T1000 (cell line): ENCODE data around the gene PCBP3.
"Not testable (repeated sequence)": the region's sequence is repeated elsewhere in the genome, so short reads cannot be mapped to it uniquely, and the experiment has no call there.

Source experiments
- DNase-seq: peaks from one replicate; lab custom pipeline; 2025; ENCODE audit warnings: mixed read lengths; lab: John Stamatoyannopoulos, UW

PCBP3 gene

DNA sequence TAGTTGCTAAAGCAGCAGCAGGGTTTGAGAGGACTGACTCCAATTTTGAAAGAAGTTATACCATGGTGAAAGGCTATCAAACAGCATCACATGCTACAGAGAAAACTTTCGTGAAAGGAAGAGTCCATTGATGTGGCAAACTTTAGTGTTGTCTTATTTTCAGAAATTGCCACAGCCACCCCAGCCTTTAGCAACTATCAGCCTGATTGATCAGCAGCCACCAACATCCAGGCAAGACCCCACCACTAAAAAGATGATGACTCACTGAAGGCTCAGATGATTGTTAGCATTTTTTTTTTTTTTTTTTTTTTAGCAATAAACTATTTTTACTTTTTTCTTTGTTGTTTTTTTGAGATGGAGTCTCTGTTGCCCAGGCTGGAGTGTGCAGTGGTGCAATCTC is 35.3 kb downstream of the PCBP3 start:
- DNase-seq = not testable (repeated sequence)

- DNase-seq = no peak
These were observed 36.7 kb downstream of the PCBP3 start for GRCh38 chr21:45680215-45680614.

DNA sequence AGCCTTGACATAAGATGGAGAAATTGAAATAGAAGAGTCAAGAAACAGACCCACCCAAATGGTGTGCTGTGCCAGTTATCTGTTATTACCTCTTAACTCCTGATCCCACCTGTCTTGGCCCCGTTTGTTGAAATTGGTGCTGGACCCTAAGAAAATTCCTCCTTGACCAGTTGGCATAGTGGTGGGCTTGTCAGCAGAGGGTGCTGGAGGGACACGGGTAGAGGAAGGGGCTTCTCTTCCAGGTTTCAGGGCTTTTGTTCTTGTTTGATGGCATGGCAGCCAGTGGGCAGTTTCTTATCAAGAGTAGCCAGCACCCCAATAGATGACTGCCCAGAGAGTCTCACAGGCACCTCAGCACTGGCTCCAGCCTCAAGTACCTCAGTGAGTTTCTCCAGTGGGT is 51.6 kb downstream of the PCBP3 start:
- no peak for DNase-seq

- no peak for DNase-seq
These were observed 55.1 kb downstream of the PCBP3 start for GRCh38 chr21:45698493-45699184.

DNA sequence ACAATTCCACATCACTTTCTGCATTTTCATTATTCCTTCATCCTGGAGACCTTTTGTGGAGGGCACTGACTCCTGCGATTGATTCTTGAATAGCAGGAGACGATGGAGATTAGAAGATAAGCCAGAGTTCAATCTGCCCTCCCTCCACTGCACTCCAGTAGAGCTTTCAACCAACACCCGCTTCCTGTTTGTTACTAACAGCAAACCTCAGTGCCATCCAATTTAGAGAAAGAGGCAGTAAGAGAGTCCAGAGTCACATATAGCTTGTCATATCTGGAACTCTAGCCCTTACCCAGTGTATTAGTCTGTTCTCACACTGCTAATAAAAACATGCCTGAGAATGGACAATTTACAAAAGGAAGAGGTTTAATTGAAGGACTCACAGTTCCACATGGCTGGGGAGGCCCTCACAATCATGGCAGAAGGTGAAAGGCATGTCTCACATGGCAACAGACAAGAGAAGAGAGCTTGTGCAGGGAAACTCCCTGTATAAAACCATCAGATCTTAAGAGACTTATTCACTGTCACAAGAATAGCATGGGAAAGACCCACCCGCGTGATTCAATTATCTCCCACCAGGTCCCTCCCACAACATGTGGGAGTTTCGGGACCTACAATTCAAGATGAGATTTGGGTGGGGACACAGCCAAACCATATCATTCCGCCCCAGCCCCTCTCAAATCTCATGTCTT is 55.9 kb downstream of the PCBP3 start:
- DNase-seq = no peak

- DNase-seq = no peak
These were observed 56.4 kb downstream of the PCBP3 start for GRCh38 chr21:45699966-45700365.

DNA sequence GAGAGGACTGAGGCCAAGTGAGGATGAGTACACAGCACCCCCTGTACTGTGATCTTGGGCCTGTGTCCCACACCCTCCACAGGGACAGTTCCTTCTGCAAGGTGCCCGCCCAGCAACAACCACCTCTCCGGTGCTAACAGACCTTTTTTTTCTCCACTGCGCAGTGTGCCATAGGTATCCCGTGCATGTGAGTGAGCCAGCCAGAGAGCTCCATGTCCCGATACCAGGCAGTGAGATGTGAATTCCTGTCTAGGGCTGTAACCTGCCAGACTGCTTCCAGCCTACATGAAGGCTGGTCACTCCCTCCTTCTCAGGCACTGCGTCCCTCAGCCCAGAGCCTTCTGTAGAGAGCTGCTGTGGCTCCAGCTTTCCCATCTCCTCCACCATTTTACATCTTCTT is 56.9 kb downstream of the PCBP3 start:
- DNase-seq = no peak

DNA sequence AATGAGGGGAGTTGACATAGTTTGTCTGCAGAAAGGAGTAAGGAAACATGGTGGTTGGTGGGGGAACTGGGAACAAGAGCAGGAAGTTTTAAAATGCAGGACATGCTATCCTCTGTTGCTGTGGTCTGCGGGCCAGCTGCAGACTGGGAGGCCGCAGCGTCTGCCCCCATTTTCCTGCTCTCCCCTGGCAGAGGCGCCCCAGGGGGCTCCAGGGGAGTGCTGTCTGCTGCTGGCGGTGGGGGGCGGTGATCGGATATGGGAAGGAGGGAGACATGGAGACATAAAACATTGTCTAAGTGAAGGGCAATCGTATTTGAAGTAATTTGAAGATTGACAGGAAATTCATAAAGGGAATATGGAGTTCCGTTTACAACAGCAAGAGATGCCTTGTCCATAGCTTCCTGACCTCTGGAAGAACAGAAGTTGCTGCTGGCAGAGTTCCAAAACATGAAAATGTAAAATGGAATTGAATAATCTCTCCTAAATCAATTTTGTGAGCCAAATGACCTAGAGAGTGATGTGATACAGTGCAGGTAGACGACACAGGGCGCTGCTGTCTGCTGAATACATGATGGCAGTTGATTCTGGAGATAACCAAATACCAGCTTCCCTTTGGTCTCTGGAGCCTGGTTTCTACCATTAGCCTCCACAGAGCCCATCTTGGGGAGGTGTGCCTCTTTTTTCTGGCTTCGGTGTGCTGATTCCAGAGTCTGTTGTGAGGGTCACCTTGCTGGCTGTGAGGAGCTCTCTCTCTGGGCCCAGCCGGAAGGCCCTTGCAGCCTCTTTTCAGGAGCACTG is 61.0 kb downstream of the PCBP3 start:
- no peak for DNase-seq

- no peak for DNase-seq
These were observed 62.8 kb downstream of the PCBP3 start for GRCh38 chr21:45706299-45706698.

DNA sequence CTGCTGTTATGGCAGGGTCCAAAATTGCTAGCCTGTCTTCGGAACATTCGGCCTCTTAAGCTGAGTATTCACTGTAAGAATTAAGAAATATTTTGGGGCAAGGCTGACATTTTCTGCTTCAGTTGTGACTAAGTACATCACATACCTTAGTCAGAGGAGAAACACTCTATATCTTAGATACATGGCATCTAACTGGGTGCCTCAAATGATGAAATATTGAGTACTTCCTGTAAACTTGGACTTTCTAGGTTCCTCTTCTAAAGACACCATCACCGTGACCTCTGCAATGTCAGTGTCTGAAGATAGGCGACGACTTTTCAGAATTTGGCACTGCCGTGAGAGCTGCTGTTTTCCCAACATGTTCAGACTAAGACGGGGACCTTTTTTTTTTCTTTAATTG is 65.6 kb downstream of the PCBP3 start:
- no peak for DNase-seq

GRCh38 chr21:45709696-45710268 is 66.3 kb downstream of the PCBP3 start:
- DNase-seq = no peak

GRCh38 chr21:45710306-45710705 is 66.8 kb downstream of the PCBP3 start:
- DNase-seq = not testable (repeated sequence)

DNA sequence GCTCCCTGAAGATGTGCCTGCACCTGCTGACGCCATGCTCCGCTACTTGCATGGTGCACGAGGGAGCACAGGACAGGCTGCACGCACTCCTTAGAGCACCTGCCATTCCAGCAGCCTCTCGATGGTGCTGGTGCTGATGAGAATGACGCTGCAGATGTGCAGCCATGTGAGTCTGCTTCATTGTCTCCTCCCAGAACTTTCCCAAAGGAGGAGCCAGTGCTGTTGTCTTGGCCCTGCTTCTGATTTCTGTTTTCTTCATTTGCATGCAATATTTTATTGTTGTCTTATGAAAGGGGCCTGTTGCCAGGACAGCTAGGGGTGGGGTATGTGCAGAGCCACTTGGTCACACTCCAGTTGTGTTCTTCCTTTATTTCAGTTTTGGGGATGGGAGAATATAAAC is 70.1 kb downstream of the PCBP3 start:
- no peak for DNase-seq

DNA sequence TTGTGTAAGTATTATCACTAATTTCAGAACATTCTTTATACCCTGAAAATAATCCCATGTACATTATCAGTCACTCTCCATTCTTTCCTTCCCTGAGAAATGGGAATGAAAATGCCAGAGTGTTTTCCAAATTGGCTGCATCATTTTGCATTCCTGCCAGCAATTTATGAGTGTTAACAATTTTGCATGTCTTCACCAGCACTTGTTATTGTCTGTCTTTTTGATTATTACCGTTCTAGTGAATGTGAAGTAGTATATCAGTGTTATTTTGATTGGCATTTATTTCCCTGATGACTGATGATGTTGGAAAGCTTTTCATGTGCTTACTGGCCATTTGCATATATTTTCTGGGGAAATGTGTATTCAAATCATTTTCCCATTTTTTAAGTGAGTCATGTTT is 71.9 kb downstream of the PCBP3 start:
- DNase-seq = no peak

DNA sequence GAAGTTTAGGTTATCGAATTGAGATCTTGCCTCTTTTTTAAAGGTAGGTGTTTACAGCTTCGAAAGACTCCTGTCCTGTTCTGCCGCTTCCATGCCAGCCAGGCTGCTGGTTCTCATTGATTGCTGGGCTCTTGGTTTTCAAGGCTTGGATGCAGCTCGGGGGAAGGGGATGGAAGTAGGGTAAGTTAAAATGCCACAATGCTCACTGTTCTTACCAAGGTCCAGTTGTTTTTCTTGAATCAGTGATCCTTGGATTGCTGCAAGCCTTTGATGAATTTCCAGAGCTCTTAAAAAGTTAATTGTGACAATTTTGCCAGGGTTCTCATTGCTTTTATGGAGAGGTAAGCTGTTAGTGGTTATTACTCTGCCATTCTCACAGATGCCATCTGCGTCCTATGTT is 74.9 kb downstream of the PCBP3 start:
- DNase-seq = no peak

- no peak for DNase-seq
These were observed 75.8 kb downstream of the PCBP3 start for GRCh38 chr21:45719177-45719802.

- DNase-seq = not testable (repeated sequence)
These were observed 76.7 kb downstream of the PCBP3 start for GRCh38 chr21:45720204-45720603.

DNA sequence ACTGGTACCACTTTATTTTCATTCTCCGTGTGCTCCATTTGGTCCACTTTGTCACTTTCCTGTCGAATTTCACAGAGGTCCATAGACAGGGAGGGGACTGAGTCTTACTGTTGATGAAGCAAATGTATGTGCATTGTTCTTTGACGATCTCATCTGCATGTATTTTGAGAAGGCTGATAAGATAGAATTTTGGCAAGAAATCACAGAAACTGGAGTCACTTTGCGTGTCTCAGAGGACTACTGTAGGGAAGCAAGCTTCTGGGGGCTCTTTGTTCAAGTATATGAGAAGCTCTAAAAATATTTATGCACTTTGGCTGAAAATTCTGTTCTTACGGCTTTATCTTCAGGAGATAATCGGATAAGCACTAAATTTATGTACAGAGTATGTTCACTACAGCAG is 78.1 kb downstream of the PCBP3 start:
- no peak for DNase-seq

- no peak for DNase-seq
These were observed 79.8 kb downstream of the PCBP3 start for GRCh38 chr21:45723049-45723958.

DNA sequence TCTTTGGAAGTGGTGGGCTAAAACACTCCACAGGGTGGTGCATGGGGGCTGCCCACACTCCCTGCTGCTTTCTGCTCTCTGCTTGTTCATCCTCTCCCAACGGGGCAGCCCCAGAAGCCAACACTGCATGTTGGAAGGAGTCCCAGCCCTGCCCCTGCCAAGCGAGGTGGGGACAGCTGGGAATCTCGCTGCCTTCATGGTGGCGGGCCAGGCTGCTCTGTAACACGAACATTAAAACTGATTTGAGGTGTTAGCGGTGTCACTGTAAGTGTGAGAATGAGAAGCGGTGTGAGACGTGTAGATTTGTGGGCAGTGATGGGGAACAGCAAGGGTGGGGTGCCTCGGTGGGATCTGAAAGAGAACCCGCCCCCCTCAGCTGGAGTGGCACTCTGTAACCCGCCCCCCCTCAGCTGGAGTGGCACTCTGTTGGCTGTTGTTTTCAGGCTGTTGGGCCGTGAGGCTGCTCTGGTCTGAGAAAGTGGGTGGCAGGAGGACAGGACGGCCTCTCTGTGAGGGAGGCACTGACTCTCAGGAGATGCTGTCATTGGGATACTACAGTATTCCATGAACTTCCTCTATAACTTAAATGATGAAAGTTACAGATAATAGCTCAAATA is 80.9 kb downstream of the PCBP3 start:
- no peak for DNase-seq
